HCT116 (cell line): ENCODE measurements around the gene AARS1. TPM values are rescaled to one million over a fixed set of nuclear protein-coding genes. Genes with fewer than 3 reads are reported as not detected.
A peak's percentile ranks its signal among the peaks of the same experiment; 100 is the strongest.
"Not testable (repeated sequence)": the region's sequence is repeated elsewhere in the genome, so short reads cannot be mapped to it uniquely, and the experiment has no call there.

ENCODE experiments used
- ATAC-seq: fragments of 200-7000 bp; cut with Tn5 transposase; 2 replicates; pipeline ENCODE4 v1.9.1; 2020; ENCODE audit warnings: mild to moderate bottlenecking, moderate library complexity
- BruUV-seq: library from RNA; stranded (reverse); fragments of 400-500 nt; replicated peaks from 2 replicates; lab custom pipeline; 2021; lab: Mats Ljungman, UMichigan
- CTCF ChIA-PET: fragments of 300-600 bp; sonication (Branson Sonifier 250); formaldehyde crosslinking; loops from one replicate; lab custom pipeline; 2021; ENCODE audit warnings: antibody characterized with exemption; lab: Charles Lee
- POLR2A ChIA-PET: fragments of 300-600, 350-600 bp; sonication (Branson Sonifier 250); formaldehyde crosslinking; loops from one replicate; lab custom pipeline; 2021; ENCODE audit warnings: antibody characterized with exemption; lab: Charles Lee
- RAD21 ChIA-PET, 2 experiments: fragments of 300-600 bp; sonication (Branson Sonifier 250); formaldehyde crosslinking; loops; one replicate each; lab custom pipeline; 2023; ENCODE audit warnings: low total read pairs in 2 of 2; ENCODE audit not compliant: uncharacterized antibody in 2 of 2, unreplicated experiment in 2 of 2, low non-redundant PET in 1 of 2; lab: Charles Lee
- DNase-seq: peaks from one replicate; pipeline ENCODE4 v3.0.0-alpha.2; 2010; ENCODE audit warnings: low read depth, low spot score
- H2AFZ ChIP-seq: fragments of 200-600 bp; shearing (Covaris generic), sonication (generic); 2 replicates; pipeline ENCODE4 v1.6.1; 2017; ENCODE audit warnings: low read depth, mixed run types, mixed read lengths, antibody characterized with exemption, low read length; ENCODE audit not compliant: poor library complexity, severe bottlenecking
- H3K27ac ChIP-seq: 2 replicates; pipeline ENCODE4 v1.5.1; 2012; ENCODE audit warnings: low read depth, low read length
- H3K27me3 ChIP-seq: fragments of 200-600 bp; sonication (generic); 2 replicates; pipeline ENCODE4 v1.6.1; 2016; ENCODE audit warnings: mixed run types, low read length, mixed read lengths; ENCODE audit not compliant: insufficient read depth
- H3K36me3 ChIP-seq, 2 experiments: fragments of 200-500 bp in 1 of 2; fragments of 200-600 bp in 1 of 2; sonication (Bioruptor generic) in 1 of 2; sonication (generic) in 1 of 2; 2 replicates each; pipeline versions ENCODE4 v1.5.1 to v1.6.1; 2014 to 2016; ENCODE audit warnings: low read length in 2 of 2, inconsistent platforms in 1 of 2, mixed read lengths in 1 of 2, mixed run types in 1 of 2; ENCODE audit not compliant: insufficient read depth in 2 of 2, control insufficient read depth in 1 of 2
- H3K4me1 ChIP-seq, 2 experiments: fragments of 200-600 bp in 1 of 2; sonication (generic) in 1 of 2; 2 replicates each; pipeline versions ENCODE4 v1.5.1 to v1.6.1; 2012 to 2017; ENCODE audit warnings: low read length in 2 of 2, inconsistent platforms in 1 of 2, mild to moderate bottlenecking in 1 of 2, mixed read lengths in 1 of 2, mixed run types in 1 of 2, moderate library complexity in 1 of 2; ENCODE audit not compliant: insufficient read depth in 2 of 2, control insufficient read depth in 1 of 2
- H3K4me2 ChIP-seq: fragments of 200-600 bp; sonication (generic); 2 replicates; pipeline ENCODE4 v1.6.1; 2017; ENCODE audit warnings: mixed run types, low read length, mixed read lengths
- H3K4me3 ChIP-seq, 2 experiments: fragments of 200-600 bp in 1 of 2; sonication (generic) in 1 of 2; replicated peaks in 1 of 2; 2 replicates each; pipeline ENCODE4 v1.5.1; 2011 to 2016; ENCODE audit warnings: low read length in 2 of 2, control low read depth in 1 of 2, low read depth in 1 of 2, mild to moderate bottlenecking in 1 of 2, mixed read lengths in 1 of 2, mixed run types in 1 of 2
- H3K79me2 ChIP-seq: fragments of 200-600 bp; sonication (generic); 2 replicates; pipeline ENCODE4 v1.6.1; 2017; ENCODE audit warnings: mild to moderate bottlenecking, mixed run types, low read length, moderate library complexity, mixed read lengths; ENCODE audit not compliant: insufficient read depth
- H3K9ac ChIP-seq: fragments of 200-600 bp; sonication (generic); 2 replicates; pipeline ENCODE4 v1.6.1; 2016; ENCODE audit warnings: low read length, mixed read lengths
- H3K9me2 ChIP-seq: fragments of 200-600 bp; sonication (generic), shearing (Covaris generic); 2 replicates; pipeline ENCODE4 v1.6.1; 2017; ENCODE audit warnings: mixed run types, mild to moderate bottlenecking, moderate library complexity; ENCODE audit not compliant: insufficient read depth
- H3K9me3 ChIP-seq, 2 experiments: fragments of 200-500 bp in 1 of 2; fragments of 200-600 bp in 1 of 2; sonication (Bioruptor generic) in 1 of 2; sonication (generic) in 1 of 2; 2 replicates each; pipeline ENCODE4 v1.6.1; 2014 to 2017; ENCODE audit warnings: low read length in 2 of 2, mixed read lengths in 2 of 2, inconsistent platforms in 1 of 2, low read depth in 1 of 2, mild to moderate bottlenecking in 1 of 2, mixed run types in 1 of 2, moderate library complexity in 1 of 2; ENCODE audit not compliant: control insufficient read depth in 1 of 2, insufficient read depth in 1 of 2
- H4K20me1 ChIP-seq: fragments of 200-600 bp; sonication (generic), shearing (Covaris generic); 2 replicates; pipeline ENCODE4 v1.6.1; 2017; ENCODE audit warnings: mixed run types, mild to moderate bottlenecking, moderate library complexity; ENCODE audit not compliant: insufficient read depth
- CEBPB ChIP-seq: IDR thresholded peaks from 2 replicates; pipeline ENCODE4 v1.6.1; 2012; ENCODE audit warnings: low read depth
- CTCF ChIP-seq, 3 experiments: fragments of 200-600 bp in 1 of 3; sonication (generic) in 1 of 3; IDR thresholded peaks in 2 of 3; conservative IDR thresholded peaks in 1 of 3; 2 replicates each; pipeline ENCODE4 v1.5.1; 2012 to 2017; ENCODE audit warnings: low read depth in 2 of 3, low read length in 2 of 3, antibody characterized with exemption in 1 of 3, borderline replicate concordance in 1 of 3, control low read depth in 1 of 3, mild to moderate bottlenecking in 1 of 3, mixed read lengths in 1 of 3, mixed run types in 1 of 3, moderate library complexity in 1 of 3; ENCODE audit not compliant: insufficient read depth in 1 of 3
- ELF1 ChIP-seq: IDR thresholded peaks from 2 replicates; pipeline ENCODE4 v1.6.1; 2012; ENCODE audit warnings: low read depth, borderline replicate concordance
- EZH2phosphoT487 ChIP-seq: fragments of 200-600 bp; IDR thresholded peaks from 2 replicates; pipeline ENCODE4 v1.6.1; 2018; ENCODE audit warnings: antibody characterized with exemption, borderline replicate concordance
- FOSL1 ChIP-seq: IDR thresholded peaks from 2 replicates; pipeline ENCODE4 v1.6.1; 2012; ENCODE audit warnings: low read depth
- RAD21 ChIP-seq: IDR thresholded peaks from 2 replicates; pipeline ENCODE4 v1.6.1; 2012; ENCODE audit warnings: low read depth, mild to moderate bottlenecking
- SP1 ChIP-seq: IDR thresholded peaks from 2 replicates; pipeline ENCODE4 v1.6.1; 2012; ENCODE audit warnings: low read depth
- intact Hi-C: fragments of 100-400 bp; cut with micrococcal nuclease; formaldehyde crosslinking; loops from 2 replicates; pipeline ENCODE4 v1.10.0; 2022
- total RNA-seq: library from RNA; stranded (reverse); gene quantifications from one replicate; pipeline ENCODE4 v1.2.1, GENCODE V29; 2021; ENCODE audit not compliant: unreplicated experiment
- TF ChIP-seq, protein P1 (sequence below): IDR thresholded peaks from 2 replicates; pipeline ENCODE4 v1.6.1; 2011; ENCODE audit warnings: mild to moderate bottlenecking, low read length, moderate library complexity; ENCODE audit not compliant: insufficient replicate concordance; ENCODE audit errors: extremely low read depth

The AARS1 gene
- total RNA-seq, 1 experiment from 2014 or later = 215 TPM

DNA sequence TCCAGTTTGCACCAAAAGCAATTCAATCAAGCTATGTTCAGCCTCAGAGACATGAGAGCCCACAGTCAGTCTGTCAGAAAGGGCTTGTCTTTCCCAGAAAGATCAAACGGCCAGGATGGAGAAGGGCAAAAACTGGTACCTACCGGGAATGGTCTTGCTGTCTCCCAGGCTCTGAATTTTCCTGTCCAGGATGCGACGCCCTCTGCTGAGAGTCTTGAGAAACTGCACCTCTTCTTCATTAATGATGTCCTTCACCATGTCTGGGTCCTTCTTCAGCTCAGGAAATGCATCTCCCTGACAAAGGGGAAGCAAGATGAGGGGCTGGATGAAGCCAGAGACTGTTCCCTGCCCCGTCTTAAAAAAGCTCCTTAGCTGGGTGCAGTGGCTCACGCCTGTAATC, 21.8 kb downstream of the AARS1 start:
- H3K4me2 ChIP-seq = no peak overlapping the region
- POLR2A ChIA-PET = interaction anchor here (1.0 to 1.5 kb wide), 2 partner anchors 18 to 22 kb away, joined by 4 read pairs; partner anchors contain the start of gene AARS1
- no TSS peak for BruUV-seq
- CTCF ChIA-PET = interaction anchor here (1.0 to 1.3 kb wide), 3 partner anchors 8 to 18 kb away, joined by 3 to 4 read pairs (median 4); no protein-coding TSS in a partner anchor
- no peak overlapping the region for H3K4me3 ChIP-seq
- H3K79me2 ChIP-seq = peaks cover 7% of the 10 kb centered on the region; the same call in 1 of the 2 replicates
- H3K36me3 ChIP-seq = peaks cover 48 to 66% of the 10 kb centered on the region in 2 experiments
- H3K27me3 ChIP-seq = no peaks in the 10 kb centered on the region
- no peak overlapping the region for H3K27ac ChIP-seq
- ATAC-seq (peak; percentile 84), DNase-seq (peak; percentile 18)
- no peak overlapping the region for H3K9ac ChIP-seq
- H3K9me3 ChIP-seq = no peaks in the 10 kb centered on the region
- H4K20me1 ChIP-seq = no peaks in the 10 kb centered on the region
- RAD21 ChIA-PET = no interaction called here
- no peak overlapping the region for H2AFZ ChIP-seq
- intact Hi-C loops = no loop called here
- no peak for TF ChIP-seq ELF1
- TF ChIP-seq EZH2phosphoT487 = no peak
- peak; percentile 47 to 74 (median 68); a peak in 5 of 6 replicates for TF ChIP-seq CTCF (IDR thresholded peaks at IDR 0.05 in 2 of 3, conservative IDR thresholded peaks at IDR 0.05 in 1 of 3; ENCODE audit: borderline replicate concordance in 1 of 3, insufficient read depth in 1 of 3, low read depth in 2 of 3, low read length in 2 of 3)
- no peak for TF ChIP-seq SP1
- TF ChIP-seq CEBPB = no peak
- TF ChIP-seq FOSL1 = no peak
- TF ChIP-seq, protein P1, sequence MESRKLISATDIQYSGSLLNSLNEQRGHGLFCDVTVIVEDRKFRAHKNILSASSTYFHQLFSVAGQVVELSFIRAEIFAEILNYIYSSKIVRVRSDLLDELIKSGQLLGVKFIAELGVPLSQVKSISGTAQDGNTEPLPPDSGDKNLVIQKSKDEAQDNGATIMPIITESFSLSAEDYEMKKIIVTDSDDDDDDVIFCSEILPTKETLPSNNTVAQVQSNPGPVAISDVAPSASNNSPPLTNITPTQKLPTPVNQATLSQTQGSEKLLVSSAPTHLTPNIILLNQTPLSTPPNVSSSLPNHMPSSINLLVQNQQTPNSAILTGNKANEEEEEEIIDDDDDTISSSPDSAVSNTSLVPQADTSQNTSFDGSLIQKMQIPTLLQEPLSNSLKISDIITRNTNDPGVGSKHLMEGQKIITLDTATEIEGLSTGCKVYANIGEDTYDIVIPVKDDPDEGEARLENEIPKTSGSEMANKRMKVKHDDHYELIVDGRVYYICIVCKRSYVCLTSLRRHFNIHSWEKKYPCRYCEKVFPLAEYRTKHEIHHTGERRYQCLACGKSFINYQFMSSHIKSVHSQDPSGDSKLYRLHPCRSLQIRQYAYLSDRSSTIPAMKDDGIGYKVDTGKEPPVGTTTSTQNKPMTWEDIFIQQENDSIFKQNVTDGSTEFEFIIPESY = no peak
- TF ChIP-seq RAD21 = peak; percentile 42
- no peaks in the 10 kb centered on the region for H3K9me2 ChIP-seq
- H3K4me1 ChIP-seq = no peaks in the 10 kb centered on the region

GRCh38 chr16:70259903-70260302, 29.4 kb downstream of the AARS1 start:
- CTCF ChIA-PET, DNase-seq, RAD21 ChIA-PET: not testable (repeated sequence)

More at GRCh38 chr16:70259903-70260302, 29.4 kb downstream of the AARS1 start:
- H3K4me3 ChIP-seq, H4K20me1 ChIP-seq, POLR2A ChIA-PET, H2AFZ ChIP-seq, H3K27me3 ChIP-seq, H3K9me2 ChIP-seq, ATAC-seq, H3K9me3 ChIP-seq, H3K27ac ChIP-seq, H3K9ac ChIP-seq, BruUV-seq, H3K4me2 ChIP-seq, H3K4me1 ChIP-seq: not testable (repeated sequence)
- peaks cover 15% of the 10 kb centered on the region; the same call in 1 of the 2 replicates for H3K79me2 ChIP-seq
- intact Hi-C loops = loop anchor here (10.0 kb wide), 1 partner anchor 95 kb away; no protein-coding TSS in a partner anchor
- H3K36me3 ChIP-seq = peaks cover 62 to 70% of the 10 kb centered on the region in 2 experiments
